Vagina (tissue), 2 donors: ENCODE data around the gene MRPS7.

Experiments used
- POLR2A ChIP-seq, 2 donors: fragments of 450-650 bp; IDR thresholded peaks; one replicate each; pipeline ENCODE4 v1.6.1; 2017; ENCODE audit warnings: antibody characterized with exemption in 2 of 2, mild to moderate bottlenecking in 2 of 2, moderate library complexity in 2 of 2
- POLR2AphosphoS5 ChIP-seq, 2 donors: sonication (generic); formaldehyde crosslinking; IDR thresholded peaks; one replicate each; pipeline ENCODE4 v1.9.0; 2017; ENCODE audit warnings: antibody characterized with exemption in 2 of 2, mild to moderate bottlenecking in 2 of 2, low read depth in 1 of 2; ENCODE audit not compliant: insufficient read depth in 1 of 2
- TF ChIP-seq, protein P1 (sequence below), 3 experiments: fragments of 450-650 bp in 2 of 3; fragments of 200-600 bp in 1 of 3; sonication (generic) in 1 of 3; IDR thresholded peaks; one replicate each; pipeline ENCODE4 v1.5.1; 2017 to 2019; ENCODE audit warnings: antibody characterized with exemption in 3 of 3, mild to moderate bottlenecking in 2 of 3, moderate library complexity in 2 of 3

DNA sequence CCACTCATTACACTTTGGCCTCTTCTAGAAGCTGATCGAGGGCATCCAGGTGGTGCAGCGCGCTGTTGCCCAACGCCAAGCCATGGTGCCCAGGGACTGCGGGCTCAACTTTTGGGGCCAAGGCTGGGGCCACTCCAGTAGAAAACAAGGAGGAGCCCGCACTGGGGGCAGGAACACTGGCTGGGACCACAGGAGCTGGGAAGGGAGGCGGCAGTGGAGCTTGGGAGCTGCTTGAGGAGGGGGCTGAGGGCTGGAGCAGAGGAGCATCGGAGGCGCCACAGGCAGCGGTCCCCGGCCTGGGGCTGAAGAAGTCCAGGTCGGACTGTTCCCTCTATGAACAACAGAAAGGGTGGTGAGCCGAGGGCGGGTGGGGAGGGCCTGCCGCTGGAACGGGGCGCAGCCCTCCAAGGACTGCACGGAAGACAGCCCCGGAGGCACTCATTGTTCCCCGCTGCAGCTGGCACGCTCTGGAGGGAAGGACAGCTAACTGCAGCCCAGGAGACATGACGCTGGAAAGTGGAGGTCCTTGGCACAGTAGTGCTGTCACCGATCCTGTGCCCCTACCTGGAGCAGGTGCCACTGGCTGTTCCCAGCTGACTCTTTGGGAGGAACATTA, 21.8 kb upstream of the MRPS7 start:
- TF ChIP-seq POLR2AphosphoS5 (IDR thresholded peaks at IDR 0.05; ENCODE audit: insufficient read depth in 1 of 2, low read depth in 1 of 2), result no peak
- TF ChIP-seq, protein P1, sequence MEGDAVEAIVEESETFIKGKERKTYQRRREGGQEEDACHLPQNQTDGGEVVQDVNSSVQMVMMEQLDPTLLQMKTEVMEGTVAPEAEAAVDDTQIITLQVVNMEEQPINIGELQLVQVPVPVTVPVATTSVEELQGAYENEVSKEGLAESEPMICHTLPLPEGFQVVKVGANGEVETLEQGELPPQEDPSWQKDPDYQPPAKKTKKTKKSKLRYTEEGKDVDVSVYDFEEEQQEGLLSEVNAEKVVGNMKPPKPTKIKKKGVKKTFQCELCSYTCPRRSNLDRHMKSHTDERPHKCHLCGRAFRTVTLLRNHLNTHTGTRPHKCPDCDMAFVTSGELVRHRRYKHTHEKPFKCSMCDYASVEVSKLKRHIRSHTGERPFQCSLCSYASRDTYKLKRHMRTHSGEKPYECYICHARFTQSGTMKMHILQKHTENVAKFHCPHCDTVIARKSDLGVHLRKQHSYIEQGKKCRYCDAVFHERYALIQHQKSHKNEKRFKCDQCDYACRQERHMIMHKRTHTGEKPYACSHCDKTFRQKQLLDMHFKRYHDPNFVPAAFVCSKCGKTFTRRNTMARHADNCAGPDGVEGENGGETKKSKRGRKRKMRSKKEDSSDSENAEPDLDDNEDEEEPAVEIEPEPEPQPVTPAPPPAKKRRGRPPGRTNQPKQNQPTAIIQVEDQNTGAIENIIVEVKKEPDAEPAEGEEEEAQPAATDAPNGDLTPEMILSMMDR (IDR thresholded peaks at IDR 0.05), result no peak
- TF ChIP-seq POLR2A (IDR thresholded peaks at IDR 0.05), result no peak
